DND-41 (cell line): ENCODE results near the gene DIAPH3.

Experiments
- ATAC-seq: fragments of 200-7000 bp; cut with Tn5 transposase; 3 replicates; pipeline ENCODE4 v1.9.1; 2021; ENCODE audit warnings: low read depth; ENCODE audit not compliant: insufficient read depth
- DNase-seq: peaks from one replicate; pipeline ENCODE4 v3.0.0-alpha.2; 2020
- H2AFZ ChIP-seq: 2 replicates; pipeline ENCODE4 v1.6.0; 2012; ENCODE audit warnings: low read depth, low read length
- H3K27ac ChIP-seq: 2 replicates; pipeline ENCODE4 v1.5.1; 2012; ENCODE audit warnings: low read length, inconsistent platforms
- H3K27me3 ChIP-seq: fragments of 200-600 bp; sonication (generic); 2 replicates; pipeline ENCODE4 v1.6.0; 2012; ENCODE audit warnings: low read length, mild to moderate bottlenecking, inconsistent platforms; ENCODE audit not compliant: insufficient read depth, poor library complexity
- H3K36me3 ChIP-seq: 2 replicates; pipeline ENCODE4 v1.5.1; 2012; ENCODE audit warnings: low read length, inconsistent platforms; ENCODE audit not compliant: insufficient read depth
- H3K4me1 ChIP-seq: 2 replicates; pipeline ENCODE4 v1.5.1; 2012; ENCODE audit warnings: mild to moderate bottlenecking, low read length; ENCODE audit not compliant: insufficient read depth
- H3K4me2 ChIP-seq: 2 replicates; pipeline ENCODE4 v1.6.0; 2012; ENCODE audit warnings: mild to moderate bottlenecking, moderate library complexity, low read length, inconsistent platforms; ENCODE audit not compliant: insufficient read depth
- H3K4me3 ChIP-seq, 2 experiments: fragments of 200-600 bp in 1 of 2; shearing (Covaris generic) in 1 of 2; 2 replicates each; pipeline ENCODE4 v1.5.1; 2012 to 2016; ENCODE audit warnings: inconsistent platforms in 2 of 2, low read length in 2 of 2, mild to moderate bottlenecking in 2 of 2, low read depth in 1 of 2, moderate library complexity in 1 of 2
- H3K79me2 ChIP-seq: 2 replicates; pipeline ENCODE4 v1.6.0; 2012; ENCODE audit warnings: low read length, inconsistent platforms; ENCODE audit not compliant: insufficient read depth
- H3K9ac ChIP-seq: 2 replicates; pipeline ENCODE4 v1.6.0; 2012; ENCODE audit warnings: low read depth, mild to moderate bottlenecking, inconsistent platforms, low read length, moderate library complexity
- H3K9me3 ChIP-seq: 2 replicates; pipeline ENCODE4 v1.5.1; 2012; ENCODE audit warnings: low read length, moderate library complexity, mild to moderate bottlenecking, inconsistent platforms; ENCODE audit not compliant: insufficient read depth, severe bottlenecking
- H4K20me1 ChIP-seq: 2 replicates; pipeline ENCODE4 v1.6.0; 2012; ENCODE audit warnings: low read length; ENCODE audit not compliant: insufficient read depth
- CTCF ChIP-seq: IDR thresholded peaks from 2 replicates; pipeline ENCODE4 v1.5.1; 2012; ENCODE audit warnings: borderline replicate concordance, low read length, moderate library complexity, mild to moderate bottlenecking; ENCODE audit not compliant: poor library complexity, severe bottlenecking; ENCODE audit errors: extremely low read depth
- EZH2 ChIP-seq: IDR thresholded peaks from 3 replicates; pipeline ENCODE4 v1.6.1; 2012; ENCODE audit warnings: borderline replicate concordance, low read depth, mild to moderate bottlenecking, moderate library complexity, low read length, inconsistent platforms; ENCODE audit not compliant: severe bottlenecking

Gene DIAPH3

GRCh38 chr13:60118696-60119400 is 44.9 kb downstream of the DIAPH3 start:
- H3K36me3 ChIP-seq, result peaks cover 19% of the 10 kb centered on the region
- H3K27me3 ChIP-seq, result no peaks in the 10 kb centered on the region
- H3K4me3 ChIP-seq, result no peak overlapping the region
- no peak for ATAC-seq
- no peak overlapping the region for H3K27ac ChIP-seq
- peaks cover 34% of the 10 kb centered on the region for H3K79me2 ChIP-seq
- H3K9me3 ChIP-seq, result peaks cover 15% of the 10 kb centered on the region
- peaks cover 18% of the 10 kb centered on the region for H3K4me1 ChIP-seq
- no peak overlapping the region for H3K9ac ChIP-seq
- H4K20me1 ChIP-seq, result peaks cover 3% of the 10 kb centered on the region; the same call in 1 of the 2 replicates
- no peak overlapping the region for H3K4me2 ChIP-seq
- H2AFZ ChIP-seq, result no peak overlapping the region
- DNase-seq, result no peak
- TF ChIP-seq EZH2 (no peak), CTCF (no peak)

GRCh38 chr13:60114499-60115028 is 49.2 kb downstream of the DIAPH3 start:
- H3K79me2 ChIP-seq, result peaks cover 24% of the 10 kb centered on the region
- ATAC-seq, result no peak
- no peak overlapping the region for H3K9ac ChIP-seq

GRCh38 chr13:60112771-60113170 is 51.0 kb downstream of the DIAPH3 start:
- H3K9ac ChIP-seq, result no peak overlapping the region
- no peak overlapping the region for H3K27ac ChIP-seq
- H3K4me1 ChIP-seq, result no peaks in the 10 kb centered on the region
- H3K9me3 ChIP-seq, result peaks cover 15% of the 10 kb centered on the region
- TF ChIP-seq EZH2 (no peak), CTCF (no peak)
- H3K36me3 ChIP-seq, result peaks cover 56% of the 10 kb centered on the region
- ATAC-seq (no peak), DNase-seq (no peak)
- no peak overlapping the region for H2AFZ ChIP-seq
- H3K79me2 ChIP-seq, result peaks cover 21% of the 10 kb centered on the region
- no peaks in the 10 kb centered on the region for H3K27me3 ChIP-seq
- no peak overlapping the region for H3K4me2 ChIP-seq
- H4K20me1 ChIP-seq, result no peaks in the 10 kb centered on the region
- H3K4me3 ChIP-seq, result no peak overlapping the region

More at GRCh38 chr13:60114499-60115028, 49.2 kb downstream of the DIAPH3 start:
- Histone ChIP-seq H3K9me3 (peaks cover 15% of the 10 kb centered on the region), H4K20me1 (no peaks in the 10 kb centered on the region), H3K27ac (no peak overlapping the region), H3K36me3 (peaks cover 42% of the 10 kb centered on the region), H3K4me1 (no peaks in the 10 kb centered on the region), H3K4me2 (no peak overlapping the region), H2AFZ (no peak overlapping the region), H3K4me3 (no peak overlapping the region), H3K27me3 (no peaks in the 10 kb centered on the region)
- DNase-seq, result no peak
- TF ChIP-seq CTCF (no peak), EZH2 (no peak)
